GM19239 (cell line): ENCODE data around the gene TUBA1A.
"Not testable (repeated sequence)": the region's sequence is repeated elsewhere in the genome, so short reads cannot be mapped to it uniquely, and the experiment has no call there.

Experiments
- DNase-seq: peaks from one replicate; pipeline ENCODE4 v3.0.0; 2011; ENCODE audit warnings: low spot score; ENCODE audit not compliant: insufficient read length
- FAIRE-seq: peaks from 2 replicates; lab custom pipeline; 2011; peaks lifted over from hg19 to GRCh38; lab: Jason Lieb, UNC

Gene TUBA1A

DNA sequence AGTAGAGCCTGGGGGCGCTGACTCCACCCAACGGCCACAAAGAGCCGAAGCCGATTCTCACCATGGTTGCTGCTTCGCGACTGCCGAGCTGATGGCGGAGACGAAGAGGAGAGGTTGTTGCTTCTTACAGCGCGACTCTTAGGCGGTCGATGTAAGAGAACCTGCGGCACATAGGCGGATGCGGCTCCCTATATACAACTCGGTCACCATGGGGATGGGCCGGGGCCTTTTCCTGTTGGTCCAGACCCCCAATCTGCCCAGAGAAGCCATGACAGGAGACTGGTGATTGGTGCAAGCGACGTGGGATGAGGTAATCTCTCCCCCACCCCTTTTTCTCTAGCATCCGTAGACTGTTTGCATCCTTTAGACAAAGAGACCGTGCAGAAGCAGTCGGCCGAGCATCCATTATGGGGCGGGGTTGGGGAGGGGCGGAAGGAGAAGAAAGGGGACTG is at the start of gene TUBA1A:
TSS of gene TUBA1A (minus strand) at position 165 of the 452 bp plus-strand sequence. CDS start at position 64, 101 bp downstream.
- DNase-seq = peak; percentile 55
- peak; percentile 66 for FAIRE-seq

GRCh38 chr12:49236423-49236822 is 47.5 kb upstream of the TUBA1A start:
- FAIRE-seq (no peak), DNase-seq (no peak)

DNA sequence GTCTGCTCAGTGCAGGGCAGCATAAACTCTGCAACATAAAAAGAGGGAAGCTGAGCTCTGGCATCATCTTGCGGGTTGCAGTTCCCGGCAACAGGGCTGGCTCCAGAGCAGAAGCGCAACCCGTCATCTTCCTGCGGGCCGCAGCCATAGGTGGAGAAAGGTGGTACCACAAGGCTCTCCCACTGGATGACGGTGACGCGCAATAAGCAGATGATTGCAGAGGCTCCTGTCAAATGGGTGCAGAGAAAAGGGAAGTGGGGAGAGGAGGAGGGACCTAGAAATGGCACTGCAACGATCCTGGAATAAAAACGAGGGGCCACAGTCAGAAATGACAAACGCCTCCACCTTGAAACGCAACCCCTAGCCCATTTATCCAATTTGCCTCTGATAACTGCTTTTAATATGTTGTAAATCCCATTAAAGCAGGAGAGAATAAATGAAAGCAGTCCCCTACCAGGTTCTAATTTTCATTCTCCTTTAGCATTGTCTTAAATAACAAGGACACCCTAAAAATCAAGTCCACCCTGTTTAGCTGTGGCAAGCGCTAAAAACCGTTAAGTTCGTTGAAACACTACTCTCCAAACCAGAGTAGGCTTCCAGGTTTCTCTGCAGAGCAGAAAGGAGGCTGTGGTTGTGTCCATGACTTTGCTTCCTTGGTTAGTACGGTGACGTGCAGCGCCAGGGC is 45.1 kb upstream of the TUBA1A start:
- peak; percentile 78 for FAIRE-seq
- peak; percentile 8 for DNase-seq

- FAIRE-seq (no peak), DNase-seq (no peak)
Measured at GRCh38 chr12:49232940-49233841, 44.3 kb upstream of the TUBA1A start.

DNA sequence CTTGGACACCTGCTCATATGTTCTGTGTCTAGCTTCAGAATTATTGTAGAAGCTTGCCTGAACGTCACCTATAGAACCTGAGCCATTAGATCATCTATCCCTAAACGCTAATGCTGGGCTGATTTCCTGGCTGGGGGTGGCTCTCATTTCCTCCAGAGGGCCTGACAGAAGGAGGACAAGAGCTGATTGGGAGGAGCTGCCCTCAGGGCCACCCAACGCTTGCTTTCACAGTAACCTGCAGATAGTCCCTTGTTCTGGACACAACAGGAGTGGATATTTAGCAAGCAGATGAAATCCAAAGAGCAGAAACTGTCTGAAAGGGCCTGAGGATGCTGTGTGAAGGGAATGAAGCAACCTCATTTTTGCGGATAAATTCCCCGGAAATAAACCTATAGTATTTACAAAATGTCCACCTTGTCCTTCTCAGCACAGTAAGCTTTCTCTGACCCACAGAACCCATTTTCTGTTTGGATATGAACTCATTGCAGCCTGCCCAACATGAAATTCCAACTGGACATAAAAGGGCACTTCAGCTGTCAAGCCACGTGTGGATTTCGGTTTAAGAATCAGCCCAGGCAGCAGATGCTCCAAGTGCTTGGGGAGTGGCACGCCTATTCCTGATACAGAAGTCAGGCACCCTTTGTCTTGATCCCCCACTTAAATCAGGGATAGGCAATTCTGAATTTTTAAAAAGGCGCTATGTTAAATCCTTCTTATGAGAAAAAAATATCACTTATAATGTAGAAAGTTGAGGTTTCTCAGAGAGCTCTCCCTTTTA is 43.2 kb upstream of the TUBA1A start:
- DNase-seq (no peak), FAIRE-seq (no peak)

DNA sequence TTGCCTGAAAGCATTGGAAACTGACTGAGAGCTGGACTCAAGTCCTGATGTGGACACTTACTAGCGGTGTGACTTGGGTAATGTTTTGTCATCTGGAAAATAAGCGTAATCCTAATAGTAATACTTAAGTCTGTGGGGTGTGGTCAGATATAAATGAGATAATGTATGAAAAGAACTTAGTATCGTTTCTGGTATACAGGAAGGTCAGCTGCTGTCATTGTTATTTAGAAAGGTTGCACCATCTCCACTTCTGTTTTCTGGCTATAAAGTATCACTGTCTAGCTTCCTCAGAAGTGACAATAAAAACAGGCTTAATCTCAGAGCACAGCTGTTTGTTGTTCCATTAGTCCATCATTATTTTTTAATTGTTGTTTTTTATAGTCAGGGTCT is 41.9 kb upstream of the TUBA1A start:
- no peak for DNase-seq
- no peak for FAIRE-seq

DNA sequence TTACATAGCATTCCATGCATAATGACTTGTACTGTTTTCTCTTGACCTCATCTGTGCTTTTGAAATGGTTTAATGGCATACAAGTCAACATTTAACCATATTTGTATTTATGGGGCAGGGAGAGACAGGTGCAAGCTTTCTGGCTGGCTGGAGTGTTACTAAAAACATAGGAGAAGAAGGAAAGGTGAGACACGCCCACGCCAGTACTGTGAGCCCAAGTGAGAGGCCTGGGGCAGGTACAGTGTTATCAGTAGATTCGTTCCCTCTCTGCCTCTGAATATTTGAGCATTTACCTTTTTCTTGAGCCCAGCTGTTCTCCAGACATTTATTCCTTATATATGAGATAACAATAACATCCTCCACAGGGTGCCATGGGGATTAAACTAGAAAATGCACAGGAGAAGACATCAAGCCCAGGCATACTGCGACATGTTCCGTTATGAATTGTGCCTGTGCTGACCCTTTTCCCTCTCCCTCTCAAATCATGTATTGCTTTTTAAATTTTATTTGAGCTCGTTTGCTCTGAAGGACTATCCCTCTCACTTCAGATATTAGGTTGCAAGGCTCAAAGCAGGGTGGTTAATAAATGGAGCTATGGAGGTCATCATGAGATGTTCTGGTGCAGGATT is 41.4 kb upstream of the TUBA1A start:
- DNase-seq = no peak
- FAIRE-seq = no peak

- FAIRE-seq = no peak
- DNase-seq = no peak
Measured at GRCh38 chr12:49228653-49229052, 39.8 kb upstream of the TUBA1A start.

GRCh38 chr12:49227713-49228112 is 38.8 kb upstream of the TUBA1A start:
- FAIRE-seq (no peak), DNase-seq (no peak)

DNA sequence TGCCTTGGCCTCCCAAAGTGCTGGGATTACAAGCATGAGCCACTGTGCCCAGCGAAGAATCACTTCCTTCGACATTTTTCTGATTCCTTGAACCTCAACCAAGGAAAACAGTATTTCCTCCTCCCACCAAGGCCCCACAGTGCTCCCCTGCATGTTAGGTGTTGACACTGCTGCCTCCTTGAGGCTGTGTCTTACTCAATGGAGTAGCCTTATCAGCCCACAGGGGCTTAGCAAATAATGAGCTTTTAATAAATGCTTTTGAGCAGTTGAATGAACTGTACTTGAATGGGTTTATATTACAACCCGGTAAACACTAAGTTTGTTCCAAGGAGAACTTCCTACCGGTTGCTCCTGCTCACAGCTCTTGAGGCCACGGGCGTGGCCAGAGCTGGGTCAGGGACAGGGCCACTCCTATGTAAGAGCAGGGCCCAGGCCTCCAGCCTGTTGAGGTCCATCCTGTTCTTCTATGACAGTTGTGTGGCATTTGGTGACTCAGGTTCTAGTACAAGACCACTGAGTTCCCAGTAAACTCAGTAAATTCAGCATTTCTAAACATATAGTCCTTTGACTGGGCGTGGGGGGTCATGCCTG is 36.8 kb upstream of the TUBA1A start:
- DNase-seq (no peak), FAIRE-seq (no peak)

DNA sequence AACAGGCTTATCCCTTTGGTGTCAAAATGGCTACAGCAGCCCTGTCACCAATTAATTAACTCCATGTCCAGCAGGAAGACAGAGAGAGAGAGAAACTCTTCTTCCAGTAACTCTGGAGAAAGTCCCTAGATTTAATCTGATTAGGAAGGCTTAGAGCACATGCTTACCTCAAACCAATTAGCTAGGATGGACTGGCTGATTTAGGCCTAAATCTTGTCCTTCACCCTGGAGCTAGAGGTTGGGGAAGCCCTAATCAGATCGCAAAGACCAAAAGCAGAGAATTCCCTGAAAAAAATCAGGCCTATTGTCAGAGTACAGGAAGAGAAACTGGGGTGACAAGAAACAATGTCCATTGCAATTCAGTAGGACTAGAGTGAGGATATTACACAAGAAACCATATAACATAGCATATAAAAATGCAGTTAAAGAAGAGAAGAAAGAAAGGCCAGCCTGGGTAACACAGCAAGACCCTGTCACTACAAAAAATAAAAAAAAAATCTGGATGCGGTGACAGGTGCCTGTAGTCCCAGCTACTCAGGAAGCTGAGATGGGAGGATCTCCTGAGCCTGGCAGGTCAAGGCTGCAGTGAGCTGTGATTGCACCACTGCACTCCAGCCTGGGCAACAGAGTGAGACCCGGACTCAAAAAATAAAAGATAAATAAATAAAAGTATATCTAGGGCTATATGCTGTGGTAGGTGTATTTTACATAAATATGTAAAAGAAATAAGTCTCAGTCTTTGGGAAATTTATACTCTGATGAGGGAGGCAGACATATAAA is 34.9 kb upstream of the TUBA1A start:
- no peak for FAIRE-seq
- DNase-seq = no peak

GRCh38 chr12:49223122-49223521 is 34.2 kb upstream of the TUBA1A start:
- DNase-seq = no peak
- FAIRE-seq = no peak

DNA sequence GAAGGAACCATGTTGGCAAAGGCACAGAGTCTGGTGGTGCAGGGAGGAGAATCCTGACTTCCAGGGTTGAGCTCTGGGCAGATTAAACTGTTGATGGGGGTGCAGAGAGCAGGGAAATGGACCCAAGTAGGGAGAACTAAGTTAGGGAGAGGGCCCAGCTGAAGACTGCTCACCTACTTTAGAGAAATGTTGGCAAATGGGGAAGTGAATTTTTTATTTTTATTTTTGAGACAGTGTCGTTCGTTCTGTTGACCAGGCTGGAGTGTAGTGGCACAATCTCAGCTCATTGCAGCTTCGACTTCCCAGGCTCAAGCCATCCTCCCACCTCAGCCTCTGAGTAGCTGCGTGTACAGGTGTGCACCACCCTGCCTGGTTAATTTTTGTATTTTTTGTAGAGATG is 32.1 kb upstream of the TUBA1A start:
- FAIRE-seq (no peak), DNase-seq (no peak)

GRCh38 chr12:49219417-49220026 is 30.6 kb upstream of the TUBA1A start:
- FAIRE-seq = no peak

DNA sequence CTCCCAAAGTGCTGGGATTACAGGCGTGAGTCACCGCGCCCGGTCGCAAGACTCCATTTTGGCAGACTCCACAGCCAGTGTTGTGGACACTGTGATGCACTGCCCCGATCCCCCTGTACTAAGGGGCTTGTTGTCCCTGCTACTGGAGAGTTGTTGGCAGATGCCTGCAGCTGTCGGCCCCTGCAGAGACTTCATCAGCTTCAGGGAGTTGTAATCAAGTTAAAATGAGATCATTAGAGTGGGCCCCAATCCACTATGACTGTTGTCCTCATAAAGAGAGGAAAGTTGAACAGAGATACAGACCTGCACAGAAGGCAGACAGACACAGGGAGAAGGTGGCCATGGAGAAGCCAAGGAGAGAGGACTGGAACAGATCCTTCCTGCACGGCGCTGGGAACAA is 23.7 kb upstream of the TUBA1A start:
- no peak for FAIRE-seq
- DNase-seq = no peak

More at GRCh38 chr12:49219417-49220026, 30.6 kb upstream of the TUBA1A start:
- no peak for DNase-seq

DNA sequence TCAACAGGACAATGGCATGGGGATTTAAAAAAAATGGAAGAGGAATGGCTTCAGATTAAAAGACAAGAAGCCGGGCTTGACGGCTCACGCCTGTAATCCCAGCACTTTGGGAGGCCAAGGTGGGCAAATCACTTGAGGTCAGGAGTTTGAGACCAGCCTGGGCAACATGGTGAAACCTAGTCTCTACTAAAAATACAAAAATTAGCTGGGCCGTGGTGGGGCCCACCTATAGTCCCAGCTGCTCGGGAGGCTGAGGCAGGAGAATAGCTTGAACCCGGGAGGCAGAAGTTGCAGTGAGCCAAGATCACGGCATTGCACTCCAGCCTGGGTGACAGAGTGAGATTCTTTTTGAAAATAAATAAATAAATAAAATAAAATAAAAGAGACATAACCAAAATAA is 21.8 kb upstream of the TUBA1A start:
- not testable (repeated sequence) for DNase-seq, FAIRE-seq

DNA sequence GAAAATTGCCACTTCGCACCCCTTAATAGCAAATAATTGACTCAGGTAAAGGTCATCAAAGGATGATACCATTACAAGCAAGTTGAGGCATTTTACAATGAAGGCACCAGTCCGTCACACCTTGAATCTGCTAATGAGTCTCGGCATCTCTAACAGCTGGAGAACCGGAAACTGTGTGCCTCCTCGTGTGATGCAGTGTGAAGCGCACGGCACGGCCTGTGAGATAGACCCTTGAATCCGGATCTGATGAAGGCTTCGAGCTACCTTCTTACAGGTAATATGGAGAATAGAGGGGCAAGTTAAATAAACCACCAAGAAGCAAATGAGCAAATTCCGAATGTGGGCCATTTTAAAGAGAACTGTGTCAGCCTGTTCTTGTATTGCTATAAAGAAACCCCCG is 19.8 kb upstream of the TUBA1A start:
- DNase-seq (no peak), FAIRE-seq (no peak)

GRCh38 chr12:49208146-49208545 is 19.3 kb upstream of the TUBA1A start:
- DNase-seq (no peak), FAIRE-seq (no peak)

DNA sequence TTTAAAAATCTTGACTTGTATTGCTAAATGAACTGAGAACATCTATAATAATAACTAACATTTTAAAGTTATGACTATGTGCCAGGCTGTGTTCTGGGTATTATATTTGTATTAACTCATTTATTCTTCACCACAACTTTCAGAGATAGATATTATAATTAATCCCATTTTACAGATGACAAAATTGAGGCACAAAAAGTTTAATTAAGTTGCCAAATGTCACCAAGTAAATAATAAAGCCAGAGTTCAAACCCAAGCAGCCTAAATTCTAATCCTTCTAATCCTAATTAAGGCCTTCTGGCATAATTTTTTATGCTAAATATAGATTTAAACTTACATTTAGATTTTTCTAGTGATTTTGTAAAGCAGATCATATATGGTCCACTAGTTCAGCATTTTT is 17.5 kb upstream of the TUBA1A start:
- DNase-seq (no peak), FAIRE-seq (no peak)
